Panc1 (cell line): ENCODE measurements around the gene COX15. TPM values are rescaled to one million over a fixed set of nuclear protein-coding genes. Genes with fewer than 3 reads are reported as not detected.

Experiments
- ATAC-seq: fragments of 200-7000 bp; cut with Tn5 transposase; 2 replicates; pipeline ENCODE4 v1.9.1; 2020; ENCODE audit warnings: mild to moderate bottlenecking, moderate library complexity
- BruUV-seq: library from RNA; stranded (reverse); fragments of 400-500 nt; replicated peaks from 2 replicates; lab custom pipeline; 2021; lab: Mats Ljungman, UMichigan
- CTCF ChIA-PET: fragments of 300-600 bp; sonication (Branson Sonifier 250); formaldehyde crosslinking; loops from one replicate; lab custom pipeline; 2022; ENCODE audit warnings: antibody characterized with exemption; lab: Charles Lee
- POLR2A ChIA-PET: fragments of 300-600 bp; sonication (Branson Sonifier 250); formaldehyde crosslinking; loops from one replicate; lab custom pipeline; 2022; ENCODE audit warnings: antibody characterized with exemption; lab: Charles Lee
- DNase-seq: peaks from one replicate; pipeline ENCODE4 v3.0.0-alpha.2; 2010; ENCODE audit warnings: low read depth, low spot score
- H3K27ac ChIP-seq: 2 replicates; pipeline ENCODE4 v1.5.1; 2011; ENCODE audit warnings: mild to moderate bottlenecking, low read length, inconsistent platforms
- H3K27me3 ChIP-seq: fragments of 200-500 bp; sonication (Bioruptor generic); 2 replicates; pipeline ENCODE4 v1.6.0; 2014; ENCODE audit warnings: low read length, inconsistent platforms; ENCODE audit not compliant: control insufficient read depth, insufficient read depth
- H3K36me3 ChIP-seq: fragments of 200-500 bp; sonication (Bioruptor generic); 2 replicates; pipeline ENCODE4 v1.5.1; 2014; ENCODE audit warnings: inconsistent platforms, mild to moderate bottlenecking, low read length, moderate library complexity; ENCODE audit not compliant: control insufficient read depth, insufficient read depth
- H3K4me1 ChIP-seq: 2 replicates; pipeline ENCODE4 v1.5.1; 2011; ENCODE audit warnings: inconsistent platforms, mild to moderate bottlenecking, low read length, moderate library complexity; ENCODE audit not compliant: control insufficient read depth, insufficient read depth
- H3K4me3 ChIP-seq, 2 experiments: 2 replicates each; pipeline ENCODE4 v1.5.1; 2011 to 2012; ENCODE audit warnings: low read depth in 2 of 2, low read length in 2 of 2, mild to moderate bottlenecking in 2 of 2, inconsistent platforms in 1 of 2, moderate library complexity in 1 of 2
- H3K9me3 ChIP-seq: fragments of 200-500 bp; sonication (Bioruptor generic); 2 replicates; pipeline ENCODE4 v1.5.1; 2014; ENCODE audit warnings: low read depth, mild to moderate bottlenecking, inconsistent platforms, low read length, moderate library complexity; ENCODE audit not compliant: control insufficient read depth, insufficient read depth
- POLR2AphosphoS5 ChIP-seq: IDR thresholded peaks from 2 replicates; pipeline ENCODE4 v1.6.1; 2012; ENCODE audit warnings: mild to moderate bottlenecking, low read depth, low read length, moderate library complexity
- SIN3A ChIP-seq: IDR thresholded peaks from 2 replicates; pipeline ENCODE4 v1.6.1; 2012; ENCODE audit warnings: low read depth, mild to moderate bottlenecking, low read length, moderate library complexity, borderline replicate concordance; ENCODE audit not compliant: insufficient read depth
- TCF7L2 ChIP-seq: IDR thresholded peaks from 2 replicates; pipeline ENCODE4 v1.6.1; 2011; ENCODE audit warnings: mild to moderate bottlenecking, low read depth, low read length, inconsistent platforms
- in situ Hi-C: cut with HindIII; loops from 2 replicates; pipeline ENCODE4 v1.10.0; 2016; ENCODE audit warnings: low sequenced_read_pairs, low pct_unique_long_range_greater_than_20kb
- intact Hi-C: fragments of 100-400 bp; cut with micrococcal nuclease; formaldehyde crosslinking; loops from one replicate; pipeline ENCODE4 v1.10.0; 2022; ENCODE audit not compliant: unreplicated experiment
- total RNA-seq: library from RNA; stranded (reverse); gene quantifications from one replicate; pipeline ENCODE4 v1.2.1, GENCODE V29; 2021; ENCODE audit not compliant: unreplicated experiment
- TF ChIP-seq, protein P1 (sequence below), 2 experiments: IDR thresholded peaks; 2 replicates each; pipeline ENCODE4 v1.6.1; 2011 to 2012; ENCODE audit warnings: low read depth in 2 of 2, control low read depth in 1 of 2, low read length in 1 of 2, mild to moderate bottlenecking in 1 of 2, moderate library complexity in 1 of 2; ENCODE audit not compliant: insufficient read depth in 1 of 2
- TF ChIP-seq, protein P2 (sequence below): fragments of 450-650 bp; IDR thresholded peaks from 2 replicates; pipeline ENCODE4 v1.5.1; 2017; ENCODE audit warnings: mild to moderate bottlenecking

Gene COX15
- total RNA-seq, 1 experiment from 2014 or later = 62.9 TPM

GRCh38 chr10:99685597-99685967 lies 46.3 kb downstream of the COX15 start:
- in situ Hi-C loops (no loop called here), intact Hi-C loops (no loop called here)
- no TSS peak for BruUV-seq
- H3K27ac ChIP-seq = no peak overlapping the region
- peaks cover 4% of the 10 kb centered on the region; the same call in 1 of the 2 replicates for H3K4me1 ChIP-seq
- TF ChIP-seq, protein P1, sequence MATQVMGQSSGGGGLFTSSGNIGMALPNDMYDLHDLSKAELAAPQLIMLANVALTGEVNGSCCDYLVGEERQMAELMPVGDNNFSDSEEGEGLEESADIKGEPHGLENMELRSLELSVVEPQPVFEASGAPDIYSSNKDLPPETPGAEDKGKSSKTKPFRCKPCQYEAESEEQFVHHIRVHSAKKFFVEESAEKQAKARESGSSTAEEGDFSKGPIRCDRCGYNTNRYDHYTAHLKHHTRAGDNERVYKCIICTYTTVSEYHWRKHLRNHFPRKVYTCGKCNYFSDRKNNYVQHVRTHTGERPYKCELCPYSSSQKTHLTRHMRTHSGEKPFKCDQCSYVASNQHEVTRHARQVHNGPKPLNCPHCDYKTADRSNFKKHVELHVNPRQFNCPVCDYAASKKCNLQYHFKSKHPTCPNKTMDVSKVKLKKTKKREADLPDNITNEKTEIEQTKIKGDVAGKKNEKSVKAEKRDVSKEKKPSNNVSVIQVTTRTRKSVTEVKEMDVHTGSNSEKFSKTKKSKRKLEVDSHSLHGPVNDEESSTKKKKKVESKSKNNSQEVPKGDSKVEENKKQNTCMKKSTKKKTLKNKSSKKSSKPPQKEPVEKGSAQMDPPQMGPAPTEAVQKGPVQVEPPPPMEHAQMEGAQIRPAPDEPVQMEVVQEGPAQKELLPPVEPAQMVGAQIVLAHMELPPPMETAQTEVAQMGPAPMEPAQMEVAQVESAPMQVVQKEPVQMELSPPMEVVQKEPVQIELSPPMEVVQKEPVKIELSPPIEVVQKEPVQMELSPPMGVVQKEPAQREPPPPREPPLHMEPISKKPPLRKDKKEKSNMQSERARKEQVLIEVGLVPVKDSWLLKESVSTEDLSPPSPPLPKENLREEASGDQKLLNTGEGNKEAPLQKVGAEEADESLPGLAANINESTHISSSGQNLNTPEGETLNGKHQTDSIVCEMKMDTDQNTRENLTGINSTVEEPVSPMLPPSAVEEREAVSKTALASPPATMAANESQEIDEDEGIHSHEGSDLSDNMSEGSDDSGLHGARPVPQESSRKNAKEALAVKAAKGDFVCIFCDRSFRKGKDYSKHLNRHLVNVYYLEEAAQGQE (IDR thresholded peaks at IDR 0.05; ENCODE audit: insufficient read depth in 1 of 2, low read depth in 2 of 2, low read length in 1 of 2) = no peak
- no peak for TF ChIP-seq TCF7L2
- H3K4me3 ChIP-seq = no peak overlapping the region
- ATAC-seq (no peak), DNase-seq (no peak)
- H3K27me3 ChIP-seq = no peaks in the 10 kb centered on the region
- H3K9me3 ChIP-seq = no peaks in the 10 kb centered on the region
- H3K36me3 ChIP-seq = peaks cover 6% of the 10 kb centered on the region
- ChIA-PET POLR2A (no interaction called here), CTCF (no interaction called here)

DNA sequence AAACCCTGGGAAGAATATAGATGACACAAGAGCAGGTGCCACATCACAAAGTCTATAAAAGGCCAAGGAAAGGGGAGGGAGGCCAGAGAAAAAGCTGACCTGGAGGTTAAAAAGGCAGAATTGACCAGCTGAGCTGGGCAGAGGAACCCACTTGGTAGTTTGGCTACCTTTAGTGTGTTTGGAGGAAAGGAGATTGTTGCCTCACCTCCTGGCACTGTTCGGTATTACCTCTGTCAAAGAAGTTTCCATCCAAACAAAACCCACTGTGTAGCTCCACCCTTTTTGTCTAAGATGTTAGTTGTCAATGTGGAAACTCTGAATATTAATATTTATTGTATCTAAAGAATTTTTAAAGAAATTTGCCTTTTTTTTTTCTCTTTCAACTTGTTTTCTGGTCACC lies 49.2 kb downstream of the COX15 start:
- Histone ChIP-seq H3K4me1 (peaks cover 4% of the 10 kb centered on the region; the same call in 1 of the 2 replicates), H3K36me3 (peaks cover 6% of the 10 kb centered on the region; the same call in 1 of the 2 replicates), H3K27me3 (no peaks in the 10 kb centered on the region), H3K9me3 (no peaks in the 10 kb centered on the region), H3K27ac (no peak overlapping the region), H3K4me3 (no peak overlapping the region)
- intact Hi-C loops = no loop called here
- in situ Hi-C loops = no loop called here
- TF ChIP-seq POLR2AphosphoS5 (no peak), SIN3A (no peak), TCF7L2 (no peak)
- TF ChIP-seq, protein P2, sequence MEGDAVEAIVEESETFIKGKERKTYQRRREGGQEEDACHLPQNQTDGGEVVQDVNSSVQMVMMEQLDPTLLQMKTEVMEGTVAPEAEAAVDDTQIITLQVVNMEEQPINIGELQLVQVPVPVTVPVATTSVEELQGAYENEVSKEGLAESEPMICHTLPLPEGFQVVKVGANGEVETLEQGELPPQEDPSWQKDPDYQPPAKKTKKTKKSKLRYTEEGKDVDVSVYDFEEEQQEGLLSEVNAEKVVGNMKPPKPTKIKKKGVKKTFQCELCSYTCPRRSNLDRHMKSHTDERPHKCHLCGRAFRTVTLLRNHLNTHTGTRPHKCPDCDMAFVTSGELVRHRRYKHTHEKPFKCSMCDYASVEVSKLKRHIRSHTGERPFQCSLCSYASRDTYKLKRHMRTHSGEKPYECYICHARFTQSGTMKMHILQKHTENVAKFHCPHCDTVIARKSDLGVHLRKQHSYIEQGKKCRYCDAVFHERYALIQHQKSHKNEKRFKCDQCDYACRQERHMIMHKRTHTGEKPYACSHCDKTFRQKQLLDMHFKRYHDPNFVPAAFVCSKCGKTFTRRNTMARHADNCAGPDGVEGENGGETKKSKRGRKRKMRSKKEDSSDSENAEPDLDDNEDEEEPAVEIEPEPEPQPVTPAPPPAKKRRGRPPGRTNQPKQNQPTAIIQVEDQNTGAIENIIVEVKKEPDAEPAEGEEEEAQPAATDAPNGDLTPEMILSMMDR = peak; percentile 39
- TF ChIP-seq, protein P1 (IDR thresholded peaks at IDR 0.05; ENCODE audit: insufficient read depth in 1 of 2, low read depth in 2 of 2, low read length in 1 of 2) = no peak
- CTCF ChIA-PET = no interaction called here
- no peak for DNase-seq
- no TSS peak for BruUV-seq
- ATAC-seq = peak; percentile 78; the same call in 1 of the 2 replicates
- POLR2A ChIA-PET = no interaction called here

Other genes with a start within 250 kb of the COX15 start
- 0.15 TPM for gene NKX2-3, start 199.2 kb downstream of the COX15 start, total RNA-seq
- gene SLC25A28, start 111.7 kb downstream of the COX15 start, total RNA-seq = 42.8 TPM
- gene ENTPD7, start 72.6 kb downstream of the COX15 start, total RNA-seq = 15.9 TPM
- gene CUTC, start 107 bp upstream of the COX15 start, total RNA-seq = 37.0 TPM
- gene ABCC2, start 50.5 kb upstream of the COX15 start, total RNA-seq = 6.5 TPM